ENCODE data around the gene MAS1.
"Not testable (repeated sequence)": the region's sequence is repeated elsewhere in the genome, so short reads cannot be mapped to it uniquely, and the experiment has no call there.

The MAS1 gene

DNA sequence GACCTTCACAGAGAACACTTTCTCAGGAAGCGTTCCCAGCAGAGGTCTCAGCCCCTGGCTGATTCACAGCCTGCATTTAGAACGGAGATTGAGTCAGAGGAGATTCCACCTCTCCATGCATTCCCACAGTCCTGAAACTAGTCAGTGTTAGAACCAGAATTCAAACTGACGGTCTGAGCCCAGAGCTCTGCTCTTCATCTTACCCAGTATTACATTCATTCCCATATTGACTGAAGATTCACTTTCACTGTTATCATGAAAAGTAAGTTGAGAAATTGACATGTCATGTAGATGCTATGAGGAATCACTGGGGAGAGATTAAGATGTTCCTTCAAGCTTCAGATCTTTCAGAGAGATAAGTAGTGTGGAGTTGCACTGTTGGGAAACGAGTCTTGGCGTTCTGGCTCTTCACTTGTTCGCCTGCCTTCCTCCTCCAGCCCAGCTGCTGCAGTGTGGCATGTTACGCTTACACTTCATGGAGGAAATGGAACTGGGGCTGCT, 28.3 kb downstream of the MAS1 start:
- DNase-seq (ENCODE audit: low spot score): no peak

DNA sequence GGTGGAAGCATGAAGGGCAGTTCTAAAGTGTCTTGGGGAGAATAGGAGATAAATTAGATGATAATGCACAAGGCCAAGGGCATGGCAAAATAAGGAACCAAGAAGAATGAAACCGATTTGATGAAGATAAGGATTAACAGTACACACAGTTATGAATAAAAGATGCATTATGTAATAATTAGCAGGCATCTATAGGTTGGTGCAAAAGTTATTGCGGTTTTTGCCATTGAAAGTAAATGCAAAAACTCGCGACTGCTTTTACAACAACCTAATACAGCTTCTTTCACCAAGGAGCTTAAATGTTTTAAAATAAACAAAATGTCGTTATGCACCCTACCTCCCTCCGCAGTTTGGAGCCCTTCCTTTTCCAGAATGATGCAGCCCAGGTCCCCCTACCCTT, 29.0 kb downstream of the MAS1 start:
- no peak for DNase-seq (ENCODE audit: low spot score)

DNA sequence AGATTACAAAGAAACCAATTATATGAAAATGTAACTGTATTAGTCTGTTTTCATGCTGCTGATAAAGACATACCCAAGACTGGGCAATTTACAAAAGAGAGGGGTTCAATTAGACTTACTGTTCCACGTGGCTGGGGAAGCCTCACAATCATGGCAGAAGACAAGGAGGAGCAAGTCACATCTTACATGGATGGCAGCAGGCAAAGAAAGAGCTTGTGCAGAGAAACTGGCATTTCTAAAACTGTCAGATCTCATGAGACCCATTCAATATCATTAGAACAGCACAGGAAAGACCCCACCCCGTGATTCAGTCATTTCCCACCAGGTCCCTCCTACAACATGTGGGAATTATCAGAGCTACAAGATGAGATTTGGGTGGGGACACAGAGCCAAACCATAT, 33.4 kb downstream of the MAS1 start:
- not testable (repeated sequence) for DNase-seq (ENCODE audit: low spot score)

DNA sequence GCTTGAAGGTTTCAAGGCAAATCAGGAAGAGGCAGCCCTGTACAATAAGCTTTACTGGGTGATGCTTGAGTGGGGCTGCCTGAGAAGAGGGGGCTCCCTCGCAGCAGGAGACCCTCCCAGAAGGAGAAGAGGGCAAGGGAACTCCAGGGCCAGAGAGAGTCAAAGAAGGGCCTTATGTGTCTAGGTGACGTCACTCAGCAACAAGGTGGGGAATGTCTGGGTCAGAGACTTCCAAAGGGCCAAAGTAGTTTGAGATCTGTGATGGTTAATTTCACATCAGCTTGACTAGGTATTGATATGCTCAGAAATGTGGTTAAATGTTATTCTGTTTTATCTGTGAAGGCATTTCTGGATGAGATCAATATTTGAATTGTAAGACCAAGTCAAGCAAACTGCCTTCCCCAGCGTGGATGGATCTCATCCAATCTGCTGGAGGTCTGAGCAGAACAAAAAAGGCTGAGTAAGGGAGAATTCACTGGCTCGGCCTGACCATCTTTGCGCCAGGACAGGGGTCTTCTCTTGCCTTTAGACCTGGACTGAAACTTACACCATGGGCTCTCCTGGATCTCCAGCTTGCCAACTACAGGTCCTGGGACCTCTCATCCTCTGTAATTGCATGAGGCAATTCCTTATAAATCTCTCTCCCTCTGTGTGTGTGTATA, 35.9 kb downstream of the MAS1 start:
- no peak for DNase-seq (ENCODE audit: low spot score)

DNA sequence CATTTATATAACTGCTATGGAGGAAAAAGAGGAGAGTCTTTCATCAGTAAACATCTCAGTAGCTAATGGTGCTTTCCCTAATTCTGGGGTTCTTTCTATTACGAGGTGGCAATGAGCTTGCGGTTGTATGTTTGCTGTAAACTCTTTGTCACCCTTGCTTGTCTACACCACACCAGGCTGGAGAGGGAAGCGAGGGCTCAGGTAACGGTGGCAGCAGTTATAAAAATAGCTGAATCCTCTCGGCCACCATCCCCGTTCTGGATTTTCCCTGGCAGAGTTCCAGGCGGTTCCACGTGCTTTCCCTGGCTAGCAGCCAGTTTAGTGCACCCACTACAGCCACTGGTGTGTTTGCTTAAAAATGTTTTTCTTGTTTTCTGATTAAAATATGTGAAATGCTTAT, 39.0 kb downstream of the MAS1 start:
- DNase-seq (ENCODE audit: low spot score): no peak

DNA sequence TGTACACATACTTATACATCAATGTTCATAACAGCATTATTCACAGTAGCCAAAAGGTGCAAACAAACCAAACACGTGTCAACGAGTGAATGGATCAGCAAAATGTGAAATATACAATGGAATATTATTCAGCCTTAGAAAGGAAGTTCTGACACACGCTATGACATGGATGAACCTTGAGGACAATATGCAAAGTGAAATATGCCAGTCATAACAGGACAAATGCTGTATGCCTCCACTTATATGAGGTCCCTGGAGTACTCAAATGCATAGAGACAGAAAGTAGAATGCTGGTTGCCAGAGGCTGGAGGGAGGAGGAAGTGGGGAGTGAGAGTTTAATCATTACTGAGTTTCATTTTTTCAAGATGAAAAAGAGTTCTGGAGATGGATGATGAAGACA, 40.3 kb downstream of the MAS1 start:
- no peak for DNase-seq (ENCODE audit: low spot score)

DNA sequence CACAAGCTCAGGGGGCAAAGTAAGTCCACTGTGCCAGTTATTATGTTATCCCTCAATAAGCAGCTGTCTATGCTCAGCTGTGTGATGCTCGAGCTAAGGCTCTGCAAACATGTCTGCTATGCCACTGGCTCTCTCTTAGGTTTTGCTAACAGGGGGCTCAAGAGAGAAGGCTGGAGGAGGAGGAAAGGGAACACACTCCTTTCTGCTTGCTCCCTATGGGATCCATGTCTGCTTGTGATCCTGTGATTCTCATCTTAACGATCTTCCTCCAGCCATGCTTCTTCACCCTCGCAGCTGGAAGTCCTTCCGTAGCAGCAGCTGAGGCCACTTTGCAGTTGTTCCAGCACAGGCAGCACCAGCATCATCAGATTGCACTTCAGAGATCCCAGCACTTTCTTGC, 41.1 kb downstream of the MAS1 start:
- no peak for DNase-seq (ENCODE audit: low spot score)

DNA sequence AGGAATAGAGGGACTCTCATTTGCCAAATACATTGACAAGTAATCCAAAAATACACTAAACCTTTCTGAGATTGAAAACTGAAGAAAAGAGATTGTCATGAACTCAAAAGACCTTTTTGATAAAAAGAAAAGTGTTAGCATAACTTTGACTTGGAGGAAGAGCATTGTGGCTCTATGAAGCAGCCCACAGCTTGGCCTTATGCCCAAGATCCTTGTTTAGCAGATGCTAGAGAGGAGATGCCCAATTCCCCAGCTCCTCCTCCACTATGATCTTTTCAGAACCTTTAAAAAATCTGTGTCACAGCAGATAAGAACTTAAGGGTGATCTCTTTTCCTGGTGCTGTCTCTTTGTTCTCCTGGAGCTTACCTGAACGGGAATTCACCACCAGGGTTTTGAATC, 42.3 kb downstream of the MAS1 start:
- DNase-seq (ENCODE audit: low spot score): no peak

DNA sequence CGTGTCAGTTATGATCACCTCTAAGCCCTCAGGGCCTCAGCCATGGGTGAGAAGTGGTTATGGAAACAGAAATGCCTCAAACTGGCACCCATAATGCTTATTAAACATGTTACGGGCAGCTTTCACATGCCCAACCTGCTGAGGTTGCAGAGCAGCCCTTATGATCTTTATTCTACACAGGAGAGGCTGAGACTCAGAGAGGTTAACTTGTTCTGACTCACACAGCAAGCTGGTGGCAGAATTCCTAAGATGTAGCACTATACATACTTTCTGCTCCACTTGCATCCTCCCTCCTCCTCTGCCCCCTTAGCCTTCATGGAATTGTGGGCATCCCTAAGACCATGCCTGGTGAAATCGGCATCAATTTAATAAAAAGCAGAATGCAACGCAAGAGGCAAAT, 43.4 kb downstream of the MAS1 start:
- no peak for DNase-seq (ENCODE audit: low spot score)

DNA sequence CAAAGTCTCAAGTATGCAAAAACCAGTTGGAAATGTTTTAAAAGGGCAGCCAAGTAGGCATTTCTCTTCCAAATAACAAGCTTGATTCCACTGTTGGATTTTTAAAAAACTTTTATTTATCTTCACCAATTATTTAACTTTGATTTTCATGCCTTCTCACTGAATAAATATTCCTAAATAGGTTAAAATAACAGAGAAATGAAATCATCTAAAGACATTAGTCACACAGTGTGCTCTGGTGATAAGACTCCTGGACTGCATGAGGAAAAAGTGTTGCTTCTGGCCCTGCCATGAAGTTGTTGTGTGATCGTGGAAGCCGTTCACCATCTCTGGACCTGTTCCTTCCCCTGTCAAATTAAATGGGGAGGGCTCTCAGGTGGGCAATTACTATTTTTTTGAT, 44.3 kb downstream of the MAS1 start:
- DNase-seq (ENCODE audit: low spot score): no peak

DNA sequence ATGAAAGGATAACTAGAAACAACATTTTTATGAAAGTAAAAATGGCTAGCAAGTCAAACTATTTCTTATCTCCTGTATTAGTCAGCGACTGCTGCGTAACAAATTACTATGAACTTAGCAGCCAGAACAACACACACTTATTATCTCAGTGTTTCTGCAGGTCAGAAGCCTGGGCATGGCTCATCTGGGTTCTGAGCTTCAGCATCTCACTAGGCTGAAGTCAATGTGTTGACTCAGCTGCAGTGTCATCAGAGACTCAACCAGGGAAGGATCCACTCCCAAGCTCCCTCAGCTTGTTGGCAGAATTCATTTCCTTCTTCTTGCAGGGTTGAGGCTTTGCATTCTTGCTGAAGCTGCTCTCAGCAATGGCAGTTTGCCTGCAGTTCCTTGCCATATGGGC, 44.8 kb downstream of the MAS1 start:
- DNase-seq (ENCODE audit: low spot score): no peak

DNA sequence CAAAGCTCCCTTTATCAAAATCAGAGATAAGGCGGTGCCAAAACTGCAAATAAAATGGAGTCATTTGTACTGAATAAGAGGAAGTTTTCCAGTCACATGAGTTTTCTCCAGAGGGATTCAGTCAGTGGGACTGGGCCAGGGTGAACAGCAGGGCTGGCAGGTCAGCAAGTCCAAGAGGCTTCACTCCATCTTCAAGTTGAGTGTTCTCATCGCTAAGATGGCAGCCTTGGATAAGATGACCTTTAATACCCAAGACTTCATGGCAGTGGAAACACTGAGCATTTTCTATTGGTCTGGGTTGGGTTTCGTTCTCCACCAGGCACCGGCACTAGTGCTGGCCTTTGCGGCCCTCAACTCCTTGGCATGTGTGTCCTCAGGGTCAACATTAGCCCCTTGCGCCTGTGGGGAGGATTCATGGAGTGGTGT, 48.8 kb downstream of the MAS1 start:
- no peak for DNase-seq (ENCODE audit: low spot score)

Data from COLO829 (cell line).